ENCODE results near the gene LPGAT1. TPM values are rescaled to one million over a fixed set of nuclear protein-coding genes. Genes with fewer than 3 reads are reported as not detected.

The LPGAT1 gene
- total and polyA plus RNA-seq, 11 donors: 5.6 to 40.0 (median 25.0) TPM

DNA sequence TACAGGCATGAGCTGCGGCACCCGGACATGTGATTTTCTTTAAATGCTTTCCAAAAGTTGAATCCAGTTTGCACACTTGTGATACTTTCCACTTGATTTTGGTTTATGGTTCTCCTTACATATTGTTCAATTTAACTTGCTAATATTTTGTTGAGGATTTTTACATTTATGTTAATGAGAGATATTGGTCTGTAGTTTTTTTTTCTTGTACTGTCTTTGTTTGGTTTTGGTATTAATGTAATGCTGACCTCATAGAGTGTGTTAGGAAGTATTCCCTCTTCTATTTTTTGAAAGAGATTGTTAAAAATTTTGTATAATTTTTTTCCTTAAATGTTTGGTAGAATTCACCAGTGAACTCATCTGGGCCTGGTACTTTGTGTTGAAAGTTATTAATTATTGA, 34.6 kb upstream of the LPGAT1 start:
- Histone ChIP-seq H3K4me1 (no peaks in the 10 kb centered on the region), H3K36me3 (no peaks in the 10 kb centered on the region), H3K4me3 (no peak overlapping the region), H3K9me3 (peaks cover 0 to 24% (median 6%) of the 10 kb centered on the region in 12 donors), H3K27ac (no peak overlapping the region), H3K27me3 (peaks cover 0 to under 1% (median 0%) of the 10 kb centered on the region in 9 donors)
- TF ChIP-seq POLR2A (IDR thresholded peaks at IDR 0.05): no peak
- TF ChIP-seq, protein P1, sequence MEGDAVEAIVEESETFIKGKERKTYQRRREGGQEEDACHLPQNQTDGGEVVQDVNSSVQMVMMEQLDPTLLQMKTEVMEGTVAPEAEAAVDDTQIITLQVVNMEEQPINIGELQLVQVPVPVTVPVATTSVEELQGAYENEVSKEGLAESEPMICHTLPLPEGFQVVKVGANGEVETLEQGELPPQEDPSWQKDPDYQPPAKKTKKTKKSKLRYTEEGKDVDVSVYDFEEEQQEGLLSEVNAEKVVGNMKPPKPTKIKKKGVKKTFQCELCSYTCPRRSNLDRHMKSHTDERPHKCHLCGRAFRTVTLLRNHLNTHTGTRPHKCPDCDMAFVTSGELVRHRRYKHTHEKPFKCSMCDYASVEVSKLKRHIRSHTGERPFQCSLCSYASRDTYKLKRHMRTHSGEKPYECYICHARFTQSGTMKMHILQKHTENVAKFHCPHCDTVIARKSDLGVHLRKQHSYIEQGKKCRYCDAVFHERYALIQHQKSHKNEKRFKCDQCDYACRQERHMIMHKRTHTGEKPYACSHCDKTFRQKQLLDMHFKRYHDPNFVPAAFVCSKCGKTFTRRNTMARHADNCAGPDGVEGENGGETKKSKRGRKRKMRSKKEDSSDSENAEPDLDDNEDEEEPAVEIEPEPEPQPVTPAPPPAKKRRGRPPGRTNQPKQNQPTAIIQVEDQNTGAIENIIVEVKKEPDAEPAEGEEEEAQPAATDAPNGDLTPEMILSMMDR (IDR thresholded peaks at IDR 0.05): no peak
- intact Hi-C loops (cut with DNase I): loop anchor here in 1 of 10 donors (10.0 kb wide), 1 partner anchor 50 kb away; no protein-coding TSS in a partner anchor
- DNase-seq (no peak), ATAC-seq (no peak)
- 91 to 98% (median 95%) methylated on average over 2 of the region's 2 CpGs for WGBS, 4 donors

DNA sequence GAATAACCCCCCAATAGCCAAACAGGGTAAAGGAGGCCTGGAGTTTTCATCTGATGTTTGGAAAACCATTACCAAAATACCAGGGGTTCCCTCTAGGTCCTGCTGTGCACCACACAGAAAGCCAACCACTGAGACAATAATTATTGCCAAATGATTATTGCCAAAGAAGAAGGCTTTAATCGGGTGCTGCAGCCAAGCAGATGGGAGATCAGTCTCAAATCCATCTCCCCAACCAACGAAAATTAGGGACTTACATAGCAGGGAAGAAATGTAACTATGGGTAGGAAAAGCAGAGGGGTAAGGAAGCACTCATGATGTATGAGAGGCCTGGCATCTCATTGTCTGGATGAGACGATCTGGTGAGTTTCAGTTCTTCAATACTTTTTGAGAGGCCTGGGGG, 28.8 kb upstream of the LPGAT1 start:
- 63 to 79% (median 77%) methylated on average over 3 of the region's 3 CpGs for WGBS, 4 donors

DNA sequence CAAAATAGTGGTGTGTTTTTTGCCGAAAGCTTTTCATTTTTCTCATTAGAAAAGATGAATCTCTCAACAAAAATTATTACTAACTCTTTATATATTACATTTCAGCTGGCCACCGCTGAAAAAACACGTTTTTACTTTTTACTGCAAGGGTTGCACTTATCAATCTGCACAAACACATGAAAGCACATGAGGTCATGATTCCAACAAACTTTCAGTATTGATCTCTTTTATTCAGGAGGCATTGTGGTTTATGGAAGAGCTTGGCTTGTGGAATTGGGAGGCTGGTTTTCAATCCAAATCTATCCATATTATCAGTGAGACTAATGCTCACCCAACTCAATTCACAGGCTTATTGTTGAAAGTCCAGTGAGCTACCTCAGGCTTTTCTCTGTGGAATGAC, 20.6 kb upstream of the LPGAT1 start:
- no peak overlapping the region for H3K27ac ChIP-seq
- TF ChIP-seq, protein P1 (IDR thresholded peaks at IDR 0.05): no peak
- no peak for TF ChIP-seq POLR2A (IDR thresholded peaks at IDR 0.05)
- WGBS, 4 donors: 49 to 59% (median 57%) methylated on average over 3 of the region's 3 CpGs
- DNase-seq (no peak), ATAC-seq (no peak)
- H3K9me3 ChIP-seq: peaks cover 0 to 8% (median 0%) of the 10 kb centered on the region in 12 donors
- H3K4me1 ChIP-seq: no peaks in the 10 kb centered on the region
- intact Hi-C loops (cut with DNase I): no loop called here
- H3K4me3 ChIP-seq: no peak overlapping the region
- peaks cover 0 to 5% (median 0%) of the 10 kb centered on the region in 9 donors for H3K27me3 ChIP-seq
- no peaks in the 10 kb centered on the region for H3K36me3 ChIP-seq

More for the DNA sequence above, 28.8 kb upstream of the LPGAT1 start:
- Histone ChIP-seq H3K9me3 (peaks cover 0 to 12% (median 0%) of the 10 kb centered on the region in 12 donors), H3K27me3 (peaks cover 0 to 5% (median 0%) of the 10 kb centered on the region in 9 donors), H3K4me1 (no peaks in the 10 kb centered on the region), H3K27ac (no peak overlapping the region), H3K36me3 (no peaks in the 10 kb centered on the region), H3K4me3 (no peak overlapping the region)
- ATAC-seq (no peak), DNase-seq (no peak)
- intact Hi-C loops (cut with DNase I): no loop called here
- TF ChIP-seq POLR2A (IDR thresholded peaks at IDR 0.05): no peak
- TF ChIP-seq, protein P1 (IDR thresholded peaks at IDR 0.05): no peak

DNA sequence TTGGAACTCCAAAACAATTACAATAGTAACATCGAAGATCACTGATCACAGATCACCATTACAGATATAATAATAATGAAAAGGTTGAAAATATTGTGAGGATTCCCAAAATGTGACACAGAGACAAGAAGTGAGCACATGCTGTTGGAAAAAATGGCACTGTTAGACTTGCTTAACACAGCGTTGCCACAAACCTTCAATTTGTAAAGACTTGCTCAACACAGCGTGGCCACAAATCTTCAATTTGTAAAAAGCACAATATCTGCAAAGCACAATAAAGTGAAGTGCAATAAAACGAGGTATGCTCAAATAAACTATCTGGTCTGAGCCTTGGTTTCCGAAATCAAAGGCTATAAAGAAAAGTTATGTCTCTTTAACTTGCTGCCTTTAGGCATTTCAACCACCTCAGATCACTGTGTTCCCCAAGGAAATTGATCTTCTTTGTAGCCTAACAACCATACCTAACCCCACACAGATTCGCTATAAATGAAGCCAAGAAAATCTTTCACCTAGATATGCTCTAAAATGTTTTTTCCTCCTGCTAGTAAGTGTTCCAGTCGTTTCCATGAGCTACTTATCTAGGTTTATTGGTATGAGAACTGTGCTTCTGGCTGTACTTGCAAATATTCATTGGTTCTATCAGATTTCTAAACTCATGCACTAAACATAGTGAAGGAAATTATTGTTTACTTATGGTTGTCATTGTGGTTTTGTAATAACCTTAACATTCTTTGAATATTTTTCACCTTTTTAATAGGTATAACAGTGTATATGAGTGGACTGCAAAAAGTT, 13.1 kb upstream of the LPGAT1 start:
- ATAC-seq: no peak
- Histone ChIP-seq H3K36me3 (no peaks in the 10 kb centered on the region), H3K27me3 (no peaks in the 10 kb centered on the region), H3K27ac (no peak overlapping the region), H3K9me3 (no peaks in the 10 kb centered on the region), H3K4me3 (no peak overlapping the region), H3K4me1 (peaks cover 0 to 13% (median 0%) of the 10 kb centered on the region in 12 donors)
- 80 to 87% (median 86%) methylated on average over 7 of the region's 7 CpGs for WGBS, 4 donors
- no peak for TF ChIP-seq POLR2A (IDR thresholded peaks at IDR 0.05)
- TF ChIP-seq, protein P1 (IDR thresholded peaks at IDR 0.05): no peak
- intact Hi-C loops (cut with DNase I): no loop called here
- no peak for DNase-seq

Measured in heart left ventricle (tissue), 16 donors.